Measurements from ENCODE around the gene TMPRSS12. TPM values are rescaled to one million over a fixed set of nuclear protein-coding genes. Genes with fewer than 3 reads are reported as not detected.
"Not testable (repeated sequence)": the region's sequence is repeated elsewhere in the genome, so short reads cannot be mapped to it uniquely, and the experiment has no call there.

Gene TMPRSS12
- total RNA-seq, 3 donors from 2014 or later: not detected

GRCh38 chr12:50820177-50820576 lies 22.5 kb upstream of the TMPRSS12 start:
- intact Hi-C loops (cut with DNase I, micrococcal nuclease): no loop called here
- no peak for ATAC-seq
- Histone ChIP-seq H3K4me3 (no peak overlapping the region), H3K4me1 (ENCODE audit: low read depth) (no peaks in the 10 kb centered on the region), H3K36me3 (ENCODE audit: low read depth) (no peaks in the 10 kb centered on the region), H3K9me3 (no peaks in the 10 kb centered on the region)
- no peak for TF ChIP-seq CTCF (IDR thresholded peaks at IDR 0.05)
- no peak for DNase-seq

GRCh38 chr12:50822082-50822481 lies 20.6 kb upstream of the TMPRSS12 start:
- no peak overlapping the region for H3K4me3 ChIP-seq
- H3K4me1 ChIP-seq (ENCODE audit: low read depth): no peaks in the 10 kb centered on the region
- H3K36me3 ChIP-seq (ENCODE audit: low read depth): no peaks in the 10 kb centered on the region
- H3K9me3 ChIP-seq: no peaks in the 10 kb centered on the region
- intact Hi-C loops (cut with DNase I, micrococcal nuclease): no loop called here
- TF ChIP-seq CTCF (IDR thresholded peaks at IDR 0.05): no peak
- DNase-seq (no peak), ATAC-seq (no peak)

GRCh38 chr12:50823724-50824123 lies 19.0 kb upstream of the TMPRSS12 start:
- ATAC-seq; H3K4me1 ChIP-seq (ENCODE audit: low read depth); H3K4me3 ChIP-seq; H3K36me3 ChIP-seq (ENCODE audit: low read depth); H3K9me3 ChIP-seq; DNase-seq; intact Hi-C loops (cut with DNase I, micrococcal nuclease): not testable (repeated sequence)

- Histone ChIP-seq H3K9me3 (no peaks in the 10 kb centered on the region), H3K4me3 (no peak overlapping the region), H3K36me3 (ENCODE audit: low read depth) (no peaks in the 10 kb centered on the region), H3K4me1 (ENCODE audit: low read depth) (no peaks in the 10 kb centered on the region)
- DNase-seq (no peak), ATAC-seq (peak; percentile 51)
- intact Hi-C loops (cut with DNase I, micrococcal nuclease): loop anchor here in 1 of 2 donors (5.0 kb wide), 1 partner anchor 162 kb away; no protein-coding TSS in a partner anchor
- no peak for TF ChIP-seq CTCF (IDR thresholded peaks at IDR 0.05)
Measured at GRCh38 chr12:50824914-50825313, 17.8 kb upstream of the TMPRSS12 start.

- no peak for TF ChIP-seq CTCF (IDR thresholded peaks at IDR 0.05)
- no peak for DNase-seq
- intact Hi-C loops (cut with DNase I, micrococcal nuclease): loop anchor here in 1 of 2 donors (5.0 kb wide), 1 partner anchor 162 kb away; no protein-coding TSS in a partner anchor
- no peaks in the 10 kb centered on the region for H3K4me1 ChIP-seq (ENCODE audit: low read depth)
- no peaks in the 10 kb centered on the region for H3K36me3 ChIP-seq (ENCODE audit: low read depth)
- peak; percentile 91 for ATAC-seq
- H3K4me3 ChIP-seq: no peak overlapping the region
- H3K9me3 ChIP-seq: no peaks in the 10 kb centered on the region
Measured at GRCh38 chr12:50825372-50825838, 17.3 kb upstream of the TMPRSS12 start.

GRCh38 chr12:50828121-50828520 lies 14.6 kb upstream of the TMPRSS12 start:
- no peak for TF ChIP-seq CTCF (IDR thresholded peaks at IDR 0.05)
- intact Hi-C loops (cut with DNase I, micrococcal nuclease): loop anchor here in 1 of 2 donors (5.0 kb wide), 1 partner anchor 159 kb away; no protein-coding TSS in a partner anchor

More at GRCh38 chr12:50828121-50828520, 14.6 kb upstream of the TMPRSS12 start:
- no peaks in the 10 kb centered on the region for H3K4me1 ChIP-seq (ENCODE audit: low read depth)
- ATAC-seq (no peak), DNase-seq (no peak)
- no peaks in the 10 kb centered on the region for H3K36me3 ChIP-seq (ENCODE audit: low read depth)
- H3K4me3 ChIP-seq: no peak overlapping the region
- H3K9me3 ChIP-seq: no peaks in the 10 kb centered on the region

All from mucosa of descending colon (tissue), 3 donors.